ENCODE data around the gene PTPN6. TPM values are rescaled to one million over a fixed set of nuclear protein-coding genes. Genes with fewer than 3 reads are reported as not detected.

Gene PTPN6
- total and polyA plus RNA-seq, 9 of the 15 experiments (the other 6 are each of a cell fraction or from before 2014, with no cell fraction given) = 1.5 to 5.1 (median 3.9) TPM

DNA sequence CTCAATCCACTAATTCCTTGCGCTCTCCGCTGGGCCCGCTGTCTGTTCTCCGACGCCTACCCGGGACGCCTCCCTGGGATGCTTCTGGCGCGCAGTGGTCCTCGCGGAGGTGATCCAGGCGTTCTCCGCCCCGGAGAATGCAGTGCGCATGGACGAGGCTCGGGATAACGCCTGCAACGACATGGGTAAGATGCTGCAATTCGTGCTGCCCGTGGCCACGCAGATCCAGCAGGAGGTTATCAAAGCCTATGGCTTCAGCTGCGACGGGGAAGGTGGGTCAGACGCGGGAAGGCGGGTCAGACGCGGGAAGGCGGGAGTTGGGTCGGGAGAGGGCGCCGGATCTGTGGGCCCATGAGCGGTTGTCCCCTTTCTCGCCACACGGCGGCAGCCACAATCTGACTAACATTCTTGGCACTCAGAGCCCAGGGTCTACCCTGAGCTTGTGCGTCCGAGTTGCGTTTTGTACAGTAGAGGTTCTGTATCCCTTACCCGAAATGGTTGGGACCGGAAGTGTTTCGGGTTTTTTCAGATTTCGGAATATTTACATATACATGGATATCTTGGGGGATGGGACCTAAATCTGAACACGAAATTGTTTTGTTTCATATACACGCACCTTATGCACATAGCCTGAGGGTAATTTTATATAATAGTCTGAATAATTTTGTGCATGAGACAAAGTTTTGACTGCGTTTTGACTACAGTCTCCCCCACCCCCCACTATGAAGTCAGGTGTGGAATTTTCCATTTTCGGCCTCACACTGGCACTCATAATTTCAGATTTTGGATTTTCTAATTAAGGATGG lies 6.6 kb upstream of the PTPN6 start (continued):
- TF ChIP-seq ZNF253 (CRISPR knock-in tag; conservative IDR thresholded peaks at IDR 0.05) (no peak), NFE2L1 (tag; IDR thresholded peaks at IDR 0.05; ENCODE audit: borderline replicate concordance, low read depth) (no peak), CEBPB (tag; IDR thresholded peaks at IDR 0.05) (no peak), PTRF (tag; IDR thresholded peaks at IDR 0.05) (no peak), SMC3 (conservative IDR thresholded peaks at IDR 0.05; ENCODE audit: insufficient read depth, low read depth, low read length) (peak; percentile 68), FUS (optimal IDR thresholded peaks at IDR 0.05; ENCODE audit: low read depth, low read length) (peak; percentile 63), ZNF75A (CRISPR knock-in tag; IDR thresholded peaks at IDR 0.05) (no peak), SMARCA4 (IDR thresholded peaks at IDR 0.05) (no peak), ARNT (IDR thresholded peaks at IDR 0.05) (no peak), SRSF3 (IDR thresholded peaks at IDR 0.05; ENCODE audit: insufficient read depth, low read length) (no peak; the same call in 1 of the 2 replicates), BCL6 (CRISPR knock-in tag; IDR thresholded peaks at IDR 0.05) (no peak), ZBTB8A (IDR thresholded peaks at IDR 0.05; ENCODE audit: partially characterized antibody) (no peak), KDM2B (CRISPR knock-in tag; IDR thresholded peaks at IDR 0.05) (no peak), L3MBTL2 (IDR thresholded peaks at IDR 0.05) (peak; percentile 75)
- TF ChIP-seq, protein P1, sequence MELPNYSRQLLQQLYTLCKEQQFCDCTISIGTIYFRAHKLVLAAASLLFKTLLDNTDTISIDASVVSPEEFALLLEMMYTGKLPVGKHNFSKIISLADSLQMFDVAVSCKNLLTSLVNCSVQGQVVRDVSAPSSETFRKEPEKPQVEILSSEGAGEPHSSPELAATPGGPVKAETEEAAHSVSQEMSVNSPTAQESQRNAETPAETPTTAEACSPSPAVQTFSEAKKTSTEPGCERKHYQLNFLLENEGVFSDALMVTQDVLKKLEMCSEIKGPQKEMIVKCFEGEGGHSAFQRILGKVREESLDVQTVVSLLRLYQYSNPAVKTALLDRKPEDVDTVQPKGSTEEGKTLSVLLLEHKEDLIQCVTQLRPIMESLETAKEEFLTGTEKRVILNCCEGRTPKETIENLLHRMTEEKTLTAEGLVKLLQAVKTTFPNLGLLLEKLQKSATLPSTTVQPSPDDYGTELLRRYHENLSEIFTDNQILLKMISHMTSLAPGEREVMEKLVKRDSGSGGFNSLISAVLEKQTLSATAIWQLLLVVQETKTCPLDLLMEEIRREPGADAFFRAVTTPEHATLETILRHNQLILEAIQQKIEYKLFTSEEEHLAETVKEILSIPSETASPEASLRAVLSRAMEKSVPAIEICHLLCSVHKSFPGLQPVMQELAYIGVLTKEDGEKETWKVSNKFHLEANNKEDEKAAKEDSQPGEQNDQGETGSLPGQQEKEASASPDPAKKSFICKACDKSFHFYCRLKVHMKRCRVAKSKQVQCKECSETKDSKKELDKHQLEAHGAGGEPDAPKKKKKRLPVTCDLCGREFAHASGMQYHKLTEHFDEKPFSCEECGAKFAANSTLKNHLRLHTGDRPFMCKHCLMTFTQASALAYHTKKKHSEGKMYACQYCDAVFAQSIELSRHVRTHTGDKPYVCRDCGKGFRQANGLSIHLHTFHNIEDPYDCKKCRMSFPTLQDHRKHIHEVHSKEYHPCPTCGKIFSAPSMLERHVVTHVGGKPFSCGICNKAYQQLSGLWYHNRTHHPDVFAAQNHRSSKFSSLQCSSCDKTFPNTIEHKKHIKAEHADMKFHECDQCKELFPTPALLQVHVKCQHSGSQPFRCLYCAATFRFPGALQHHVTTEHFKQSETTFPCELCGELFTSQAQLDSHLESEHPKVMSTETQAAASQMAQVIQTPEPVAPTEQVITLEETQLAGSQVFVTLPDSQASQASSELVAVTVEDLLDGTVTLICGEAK (IDR thresholded peaks at IDR 0.05) = no peak
- TF ChIP-seq, protein P1 (CRISPR knock-in tag; IDR thresholded peaks at IDR 0.05) = no peak
- TF ChIP-seq, protein P2, sequence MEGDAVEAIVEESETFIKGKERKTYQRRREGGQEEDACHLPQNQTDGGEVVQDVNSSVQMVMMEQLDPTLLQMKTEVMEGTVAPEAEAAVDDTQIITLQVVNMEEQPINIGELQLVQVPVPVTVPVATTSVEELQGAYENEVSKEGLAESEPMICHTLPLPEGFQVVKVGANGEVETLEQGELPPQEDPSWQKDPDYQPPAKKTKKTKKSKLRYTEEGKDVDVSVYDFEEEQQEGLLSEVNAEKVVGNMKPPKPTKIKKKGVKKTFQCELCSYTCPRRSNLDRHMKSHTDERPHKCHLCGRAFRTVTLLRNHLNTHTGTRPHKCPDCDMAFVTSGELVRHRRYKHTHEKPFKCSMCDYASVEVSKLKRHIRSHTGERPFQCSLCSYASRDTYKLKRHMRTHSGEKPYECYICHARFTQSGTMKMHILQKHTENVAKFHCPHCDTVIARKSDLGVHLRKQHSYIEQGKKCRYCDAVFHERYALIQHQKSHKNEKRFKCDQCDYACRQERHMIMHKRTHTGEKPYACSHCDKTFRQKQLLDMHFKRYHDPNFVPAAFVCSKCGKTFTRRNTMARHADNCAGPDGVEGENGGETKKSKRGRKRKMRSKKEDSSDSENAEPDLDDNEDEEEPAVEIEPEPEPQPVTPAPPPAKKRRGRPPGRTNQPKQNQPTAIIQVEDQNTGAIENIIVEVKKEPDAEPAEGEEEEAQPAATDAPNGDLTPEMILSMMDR (IDR thresholded peaks at IDR 0.05 in 2 of 3, conservative IDR thresholded peaks at IDR 0.05 in 1 of 3; ENCODE audit: insufficient read depth in 2 of 3, low read depth in 1 of 3, low read length in 3 of 3) = peak; percentile 84 to 98 (median 92); a peak in 5 of 6 replicates

Measured in K562 (cell line).